EL (cell line): Measurements from ENCODE around the gene TAS2R38.
"Not testable (repeated sequence)": the region's sequence is repeated elsewhere in the genome, so short reads cannot be mapped to it uniquely, and the experiment has no call there.

Source experiments
- DNase-seq: peaks from one replicate; pipeline ENCODE4 v3.0.0-alpha.2; 2016

TAS2R38 gene

GRCh38 chr7:141973673-141974072 is at the start of gene TAS2R38:
Gene TAS2R38, minus strand, starts transcription at chr7:141973773. Its CDS starts 84 bp downstream, at chr7:141973689.
- DNase-seq, result no peak

GRCh38 chr7:142018154-142018553 is 44.6 kb upstream of the TAS2R38 start:
- no peak for DNase-seq

- DNase-seq, result no peak
These were observed 43.9 kb upstream of the TAS2R38 start for GRCh38 chr7:142017451-142017850.

- DNase-seq, result peak; percentile 51
These were observed 39.4 kb upstream of the TAS2R38 start for GRCh38 chr7:142012825-142013511.

DNA sequence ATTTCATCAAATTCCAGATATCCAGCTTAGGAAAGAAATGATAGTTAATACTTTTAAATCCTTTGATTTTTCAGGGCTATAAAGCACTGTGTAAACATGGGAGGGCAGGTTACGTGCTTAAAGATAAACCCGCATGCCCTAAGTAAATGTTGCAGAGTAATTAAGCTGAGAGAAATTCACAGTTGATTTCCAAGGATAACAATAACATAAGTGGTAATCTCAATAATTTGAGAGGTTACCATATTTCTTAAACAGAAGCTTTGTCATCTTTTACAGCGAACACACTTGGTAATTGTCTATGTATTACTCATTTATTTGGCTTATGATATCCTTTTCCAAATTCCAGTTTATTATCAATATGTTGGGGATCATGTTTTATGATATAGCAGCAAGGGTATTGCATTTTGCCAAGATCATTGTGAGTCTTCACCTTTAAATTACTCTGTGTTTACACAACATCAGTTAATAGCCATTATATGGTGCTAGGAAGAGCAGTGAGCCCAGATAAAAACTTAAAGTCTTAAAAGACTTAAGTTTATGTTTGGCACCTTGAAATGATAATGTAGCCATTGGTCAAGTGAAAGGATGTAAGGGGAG is 37.5 kb upstream of the TAS2R38 start:
- DNase-seq, result no peak

GRCh38 chr7:142009187-142009586 is 35.6 kb upstream of the TAS2R38 start:
- DNase-seq, result no peak

- no peak for DNase-seq
These were observed 33.0 kb upstream of the TAS2R38 start for GRCh38 chr7:142006577-142006976.

GRCh38 chr7:142002179-142002578 is 28.6 kb upstream of the TAS2R38 start:
- peak; percentile 38 for DNase-seq

DNA sequence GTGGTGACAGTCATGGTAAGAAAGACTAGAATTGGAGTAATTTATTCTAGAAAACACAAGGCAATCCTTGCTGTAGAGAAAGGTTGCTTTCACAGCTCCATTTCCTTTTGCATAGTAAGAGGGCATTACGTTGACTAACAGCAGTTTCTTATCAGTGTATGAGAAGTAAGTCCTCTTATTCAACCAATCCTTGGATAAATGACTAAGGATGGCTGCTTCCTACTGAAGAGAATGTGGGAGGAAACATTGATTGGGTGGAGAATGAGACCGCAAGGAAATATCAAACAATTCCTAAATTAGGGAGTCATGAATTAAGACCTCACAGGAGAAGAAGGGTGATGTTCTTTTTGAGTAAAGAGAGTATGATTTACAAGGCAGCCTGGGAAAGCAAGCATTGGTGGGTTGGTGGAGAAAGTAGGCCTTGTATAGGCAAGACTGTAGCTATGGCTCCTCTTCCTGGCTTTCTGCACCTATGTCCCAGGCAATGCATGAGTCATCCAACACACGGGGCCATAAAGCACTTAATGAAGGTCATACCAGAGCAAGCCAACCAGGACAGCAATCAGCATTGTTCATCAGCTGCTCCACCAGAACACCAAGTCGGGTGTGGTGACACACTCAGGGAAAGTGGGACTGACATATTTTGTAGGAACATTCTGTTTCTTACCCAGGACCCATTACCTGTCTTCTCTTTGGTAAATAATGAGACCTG is 27.7 kb upstream of the TAS2R38 start:
- DNase-seq, result peak; percentile 34

- peak; percentile 38 for DNase-seq
These were observed 26.7 kb upstream of the TAS2R38 start for GRCh38 chr7:142000244-142000643.

- no peak for DNase-seq
These were observed 25.6 kb upstream of the TAS2R38 start for GRCh38 chr7:141999058-141999623.

- no peak for DNase-seq
These were observed 19.8 kb upstream of the TAS2R38 start for GRCh38 chr7:141993354-141993753.

- no peak for DNase-seq
These were observed 19.1 kb upstream of the TAS2R38 start for GRCh38 chr7:141992688-141993087.

DNA sequence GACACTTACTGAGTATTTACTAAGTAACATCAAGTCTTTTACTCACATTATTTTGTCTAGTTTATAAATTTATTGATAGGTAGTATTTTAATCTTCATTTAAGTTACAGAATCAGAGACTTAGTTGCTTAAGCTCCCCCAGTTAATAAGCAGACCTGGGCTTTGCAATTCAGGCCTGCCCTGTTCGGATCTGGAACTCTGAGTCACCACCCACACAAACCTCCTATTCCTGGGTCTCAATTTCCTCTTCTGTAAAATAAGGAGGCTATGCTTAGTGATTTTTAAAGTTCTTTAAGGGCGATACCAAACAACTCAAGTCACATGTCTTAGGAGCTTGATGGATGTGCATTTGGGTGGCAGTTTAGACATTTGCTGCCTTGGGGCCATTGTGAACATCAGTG is 18.6 kb upstream of the TAS2R38 start:
- DNase-seq, result no peak

DNA sequence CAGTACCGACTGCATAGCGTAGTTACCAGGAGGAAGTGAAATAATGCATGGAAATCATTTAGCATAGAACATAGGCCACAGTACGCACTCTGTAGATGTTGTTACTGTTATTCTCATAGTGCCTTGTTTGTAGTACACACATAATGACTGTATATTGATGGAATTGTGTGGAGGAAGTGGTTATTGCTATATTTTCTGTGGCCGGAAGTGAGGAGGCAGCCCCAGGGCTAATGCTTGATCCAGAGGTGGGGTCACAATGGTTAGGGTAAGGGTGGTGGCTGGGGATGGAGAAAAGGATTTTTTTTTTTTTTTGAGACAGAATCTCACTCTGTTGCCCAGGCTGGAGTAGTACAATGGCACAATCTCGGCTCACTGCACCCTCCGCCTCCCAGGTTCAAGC is 17.6 kb upstream of the TAS2R38 start:
- no peak for DNase-seq

GRCh38 chr7:141990011-141990725 is 16.6 kb upstream of the TAS2R38 start:
- no peak for DNase-seq

DNA sequence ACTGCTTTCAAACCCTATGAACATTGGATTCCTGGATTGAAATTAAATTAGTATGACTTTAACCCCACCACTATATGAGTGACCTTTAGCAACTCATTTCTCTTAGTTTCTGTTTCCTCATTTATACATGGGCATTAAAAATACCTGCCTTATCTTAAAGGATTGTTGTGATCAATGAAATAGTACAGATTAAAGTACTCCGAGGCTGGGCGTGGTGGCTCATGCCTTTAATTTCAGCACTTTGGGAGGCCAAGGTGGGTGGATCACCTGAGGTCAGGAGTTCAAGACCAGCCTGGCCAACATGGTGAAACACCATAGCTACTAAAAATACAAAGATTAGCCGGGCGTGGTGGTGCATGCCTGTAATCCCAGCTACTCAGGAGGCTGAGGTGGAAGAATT is 14.2 kb upstream of the TAS2R38 start:
- DNase-seq, result not testable (repeated sequence)

DNA sequence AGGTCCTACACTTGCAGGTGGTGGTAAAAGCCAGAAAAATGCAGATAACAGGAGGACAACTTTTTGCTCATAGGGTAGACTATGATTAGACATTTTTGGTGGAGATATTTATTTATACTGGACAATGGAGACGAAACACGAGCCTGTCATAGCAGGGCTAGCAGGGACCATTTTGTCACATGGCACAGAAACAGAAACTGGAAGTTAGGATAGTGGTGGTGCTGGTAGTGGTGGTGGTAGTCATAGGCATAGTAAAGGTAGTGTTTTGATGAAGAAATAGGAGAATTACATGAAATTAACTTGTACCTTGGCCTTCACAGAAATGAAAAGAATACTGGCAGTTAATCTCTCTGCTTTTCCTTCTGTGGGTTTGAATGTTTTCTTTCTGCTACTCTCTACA is 13.3 kb upstream of the TAS2R38 start:
- DNase-seq, result no peak

GRCh38 chr7:141985926-141986325 is 12.4 kb upstream of the TAS2R38 start:
- DNase-seq, result not testable (repeated sequence)

DNA sequence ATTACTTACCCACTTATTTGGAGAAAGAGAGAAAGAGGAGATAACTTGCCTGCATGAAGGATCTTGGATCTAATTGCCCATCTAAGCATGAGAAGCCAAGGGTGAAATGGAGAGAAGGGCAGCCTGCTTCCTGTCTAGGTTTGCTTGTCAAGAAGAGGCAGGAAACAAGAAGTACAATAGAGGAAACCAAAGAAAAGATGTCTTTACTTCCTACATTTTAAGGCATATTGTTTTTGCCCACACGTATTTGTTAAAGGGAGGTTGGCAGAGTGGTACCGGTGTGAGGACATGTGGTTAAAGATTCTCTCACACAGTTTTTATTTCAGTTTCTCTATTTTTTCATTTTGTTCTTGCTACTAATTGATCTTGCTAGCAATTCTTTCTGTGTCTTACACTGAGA is 6.0 kb upstream of the TAS2R38 start:
- DNase-seq, result no peak

GRCh38 chr7:141978351-141978750 is 4.8 kb upstream of the TAS2R38 start:
- no peak for DNase-seq

- DNase-seq, result no peak
These were observed 3.1 kb upstream of the TAS2R38 start for GRCh38 chr7:141976524-141977245.
